HG03064 (cell line): Measurements from ENCODE around the gene CPLANE2.
"Not testable (repeated sequence)": the region's sequence is repeated elsewhere in the genome, so short reads cannot be mapped to it uniquely, and the experiment has no call there.

Source experiments
- ATAC-seq: cut with Tn5 transposase; IDR thresholded peaks from one replicate; pipeline ENCODE4 v1.9.1; 2021; ENCODE audit warnings: low read depth; ENCODE audit not compliant: unreplicated experiment

Gene CPLANE2

DNA sequence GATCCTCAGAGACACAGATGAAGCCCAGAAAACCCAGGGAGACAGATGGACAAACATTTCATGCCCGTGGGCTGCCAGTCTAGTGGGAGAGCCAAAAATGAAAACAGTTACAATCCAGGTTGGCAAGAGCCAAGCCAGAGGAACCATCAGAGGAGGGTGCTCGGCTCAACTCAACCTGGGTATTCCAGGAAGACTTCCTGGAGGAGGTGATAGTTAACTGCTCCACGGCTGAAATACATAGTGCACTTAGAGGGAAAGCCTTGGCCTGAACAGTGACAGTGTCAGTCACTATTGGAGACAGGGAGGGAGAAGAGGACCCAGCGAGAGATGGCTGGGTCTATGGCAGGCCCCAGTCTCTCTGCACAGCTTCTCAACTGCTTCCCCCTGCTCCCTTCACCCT lies 26.4 kb downstream of the CPLANE2 start:
- ATAC-seq = no peak

DNA sequence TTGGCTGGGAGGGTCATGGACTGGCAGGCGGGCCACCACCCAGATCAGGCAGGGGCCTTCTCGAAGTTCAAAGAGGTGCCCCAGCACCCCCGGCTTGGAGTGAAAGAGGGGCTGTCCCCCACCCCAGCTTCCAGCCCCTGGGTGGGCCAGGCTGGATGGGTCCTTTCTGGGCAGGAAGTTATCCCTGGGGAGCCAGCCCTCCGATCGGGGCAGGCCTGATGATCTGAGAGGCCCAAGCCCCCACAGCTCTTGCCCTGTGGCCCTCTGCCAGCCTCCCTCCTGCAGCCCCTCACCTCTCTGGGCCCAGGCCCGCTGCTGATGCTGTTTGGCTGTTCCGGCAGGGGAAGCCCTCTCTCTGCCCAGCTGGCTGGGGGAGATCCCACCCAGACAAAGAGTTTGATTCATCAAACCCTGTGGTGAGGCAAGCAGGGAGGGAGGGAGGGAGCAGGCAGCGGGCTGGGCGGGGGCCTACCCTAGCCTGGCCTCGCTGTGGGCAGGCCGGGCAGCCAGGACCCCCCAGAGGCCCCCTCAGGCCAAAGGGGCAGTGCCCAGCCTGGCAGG lies 27.1 kb downstream of the CPLANE2 start:
- ATAC-seq = no peak

DNA sequence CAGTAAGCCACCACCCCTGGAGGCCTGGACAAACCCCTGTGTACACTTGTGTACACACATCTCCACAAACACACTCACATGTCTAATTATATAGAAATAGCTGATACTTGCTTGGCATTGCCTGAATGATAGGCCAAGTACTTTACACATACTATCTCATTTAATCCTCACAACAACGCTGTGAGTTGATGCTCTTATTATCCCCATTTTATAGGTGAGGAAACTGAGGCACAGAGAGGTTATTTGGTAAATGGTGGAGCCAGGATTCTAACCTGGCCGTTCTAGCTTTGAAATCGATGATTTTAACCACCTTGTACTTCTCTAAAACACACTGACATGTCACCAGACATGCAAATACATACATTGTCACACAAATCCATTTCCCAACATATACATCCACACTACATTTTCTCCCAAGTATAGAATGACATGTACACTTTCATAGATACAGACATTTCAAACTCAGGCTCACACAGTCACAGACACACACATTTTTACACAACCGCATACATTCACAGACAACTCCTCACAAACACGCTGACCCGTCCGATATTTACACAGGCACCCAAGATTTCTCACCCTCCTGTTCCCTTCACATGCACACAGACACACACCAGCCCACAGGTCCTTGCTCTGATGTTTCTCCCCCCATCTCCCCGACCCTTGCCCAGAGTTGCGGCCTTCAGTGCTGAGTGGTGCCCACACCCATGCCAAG lies 27.7 kb downstream of the CPLANE2 start:
- ATAC-seq = no peak

DNA sequence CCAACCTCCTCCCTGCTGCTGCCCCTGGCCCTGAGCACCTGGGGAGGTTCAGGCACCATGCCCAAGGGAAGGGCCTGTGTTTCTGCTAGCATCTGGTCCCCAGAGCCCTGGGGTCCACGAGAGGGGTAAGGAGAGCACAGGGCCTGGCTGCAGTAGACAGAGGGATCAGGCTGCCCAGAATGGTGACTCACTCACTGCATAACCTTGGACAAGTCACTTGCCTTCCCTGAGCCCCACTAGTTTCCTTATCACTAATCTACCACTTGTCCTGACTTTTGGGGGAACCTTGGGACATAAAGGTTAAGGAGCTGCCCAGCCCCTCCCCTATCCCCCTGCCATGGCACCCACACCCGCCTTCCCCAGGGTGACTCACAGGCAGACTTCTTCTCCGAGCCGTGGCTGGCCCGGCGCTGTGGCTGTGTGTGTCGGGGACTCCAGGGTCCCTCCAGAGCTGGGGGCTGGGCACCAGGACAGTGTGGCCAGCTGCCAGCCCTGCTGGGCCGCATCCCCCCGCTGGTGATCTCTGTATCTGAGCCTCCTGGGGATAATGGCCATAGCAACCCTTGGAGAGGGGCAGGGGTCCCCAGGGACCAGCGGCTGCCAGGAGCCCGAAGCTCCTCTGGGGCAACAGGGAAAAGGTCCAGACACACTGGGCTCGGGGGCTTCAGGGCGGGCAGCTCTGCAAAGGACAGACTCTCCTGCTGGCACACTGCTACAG lies 28.6 kb downstream of the CPLANE2 start:
- ATAC-seq = no peak

DNA sequence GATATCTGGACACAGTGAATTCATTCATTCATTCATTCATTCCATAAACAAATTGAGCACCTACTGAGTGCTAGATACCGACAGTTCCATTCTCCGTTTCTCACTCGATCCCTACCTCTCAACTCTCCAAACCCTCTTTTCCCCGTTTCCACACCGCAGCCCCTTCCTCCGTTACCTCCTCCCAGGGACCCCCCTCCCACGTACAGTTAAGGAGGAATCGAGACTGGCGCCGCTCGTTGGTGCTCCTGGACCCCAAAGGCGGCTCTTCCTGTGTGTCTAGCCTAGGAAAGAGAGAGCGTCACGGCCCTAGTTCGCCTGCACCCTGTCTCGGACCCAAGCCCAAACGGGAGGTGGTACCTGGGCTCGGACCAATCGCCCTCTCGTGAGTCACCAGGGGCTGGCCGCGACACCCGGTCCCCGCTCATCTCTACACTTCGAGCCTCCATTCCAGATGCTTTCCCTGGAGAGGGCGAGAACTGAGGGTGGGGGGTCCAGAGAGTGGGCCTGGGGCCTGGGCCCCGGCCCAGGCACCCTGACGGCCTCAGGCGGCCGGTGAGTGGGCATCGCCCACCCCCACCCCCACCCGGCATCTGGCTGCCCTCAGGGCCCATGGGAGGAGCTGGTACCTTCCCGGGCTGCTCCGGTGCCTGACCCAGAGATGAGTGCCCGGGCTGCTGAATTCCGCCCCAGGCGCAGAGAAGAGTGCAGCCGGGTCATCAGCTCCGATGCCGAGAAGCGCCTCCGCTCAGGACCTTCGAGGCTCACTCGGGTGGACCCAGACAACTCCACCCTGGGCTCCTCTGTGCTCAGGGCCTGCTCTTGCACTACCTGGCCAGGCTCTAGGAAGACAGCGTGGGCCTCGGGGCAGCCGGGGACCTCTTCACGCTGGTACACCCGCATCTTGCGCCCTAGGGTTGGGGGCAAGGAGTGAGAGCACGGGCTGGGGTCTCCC lies 29.4 kb downstream of the CPLANE2 start:
- no peak for ATAC-seq

DNA sequence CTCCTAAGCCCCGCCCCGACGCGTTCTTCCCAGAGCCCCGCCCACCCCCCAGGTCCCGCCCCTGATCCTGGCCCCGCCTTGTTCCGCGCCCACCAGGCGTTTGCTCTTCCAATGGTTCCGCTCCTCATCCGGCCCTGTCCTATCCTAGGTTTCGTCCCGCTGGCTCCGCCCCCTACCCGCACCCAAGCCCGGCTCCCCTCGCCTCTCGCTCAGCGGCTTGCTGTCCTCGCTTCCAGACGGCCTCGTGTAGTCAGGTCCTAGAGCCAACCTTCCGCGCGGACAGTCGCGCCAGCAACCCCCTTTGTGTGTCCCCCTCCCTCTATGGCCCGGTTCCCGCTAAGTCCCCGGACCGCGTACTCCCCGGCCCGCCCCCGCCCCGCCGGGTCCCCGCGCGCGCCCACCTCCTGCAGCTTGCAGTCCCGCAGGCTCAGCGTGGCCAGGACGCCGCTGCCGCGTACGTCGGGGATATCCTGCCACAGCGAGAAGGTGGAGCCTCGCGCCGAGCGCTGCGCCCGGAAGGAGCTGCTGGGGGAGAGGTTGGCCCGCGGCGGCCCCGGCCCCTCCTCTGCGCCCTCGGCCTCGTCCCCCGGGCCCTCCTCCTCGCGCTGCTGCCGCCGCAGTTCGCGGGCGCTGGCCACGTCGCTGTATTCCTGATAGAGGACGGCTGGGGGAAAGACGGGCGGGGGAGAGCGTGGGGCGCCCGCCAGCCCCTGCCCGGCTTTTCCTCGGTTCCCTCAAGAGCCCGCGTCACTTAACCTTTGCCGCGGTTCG lies 30.3 kb downstream of the CPLANE2 start:
- peak; percentile 67 for ATAC-seq

DNA sequence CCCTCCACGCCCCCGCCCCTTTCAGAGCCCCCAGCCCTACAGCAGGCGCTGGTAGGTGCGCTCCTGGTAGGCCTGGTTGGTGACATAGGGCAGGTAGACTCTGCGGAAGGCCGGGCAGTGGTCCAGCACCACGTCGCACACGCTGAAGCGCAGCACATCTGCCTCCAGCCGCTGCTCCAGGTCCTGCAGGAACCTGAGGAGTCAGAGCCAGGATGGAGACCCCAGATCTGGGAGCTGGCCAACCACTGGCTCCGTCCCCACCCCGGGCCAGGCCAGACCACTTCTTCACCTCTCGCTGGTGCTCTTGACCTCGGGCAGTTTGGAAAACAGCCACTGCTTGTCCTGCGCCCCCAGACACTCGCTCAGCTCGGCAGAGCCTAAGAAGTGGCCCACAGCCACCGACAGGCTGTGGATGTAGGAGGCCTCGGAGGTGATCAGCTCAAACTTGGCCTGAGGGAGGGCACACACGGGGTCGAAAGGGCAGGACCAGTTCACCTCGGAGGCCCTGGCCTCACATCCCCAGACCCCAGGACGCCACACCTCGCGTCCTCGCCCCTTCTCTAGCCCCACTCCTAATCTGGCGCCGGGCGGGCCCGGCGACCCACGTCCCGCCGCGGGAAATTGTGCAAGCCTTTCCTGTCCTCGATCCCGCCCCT lies 31.0 kb downstream of the CPLANE2 start:
- ATAC-seq = no peak

DNA sequence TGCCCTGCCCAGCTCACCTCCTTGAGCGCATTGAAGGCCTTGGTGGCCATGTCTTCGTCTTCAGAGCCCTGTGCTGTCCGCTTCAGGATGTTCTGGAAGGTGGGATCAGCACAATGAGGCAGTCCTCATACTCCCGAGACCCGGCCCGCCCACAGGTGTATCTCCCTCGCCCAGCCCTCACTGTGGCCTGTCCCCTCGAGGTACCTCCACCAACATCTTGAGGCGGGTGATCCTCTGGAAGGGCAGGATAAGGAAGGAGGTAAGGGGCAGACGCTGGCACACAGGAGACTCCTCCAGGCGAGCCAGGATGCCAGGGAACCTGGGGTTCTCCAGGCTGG lies 31.7 kb downstream of the CPLANE2 start:
- no peak for ATAC-seq

DNA sequence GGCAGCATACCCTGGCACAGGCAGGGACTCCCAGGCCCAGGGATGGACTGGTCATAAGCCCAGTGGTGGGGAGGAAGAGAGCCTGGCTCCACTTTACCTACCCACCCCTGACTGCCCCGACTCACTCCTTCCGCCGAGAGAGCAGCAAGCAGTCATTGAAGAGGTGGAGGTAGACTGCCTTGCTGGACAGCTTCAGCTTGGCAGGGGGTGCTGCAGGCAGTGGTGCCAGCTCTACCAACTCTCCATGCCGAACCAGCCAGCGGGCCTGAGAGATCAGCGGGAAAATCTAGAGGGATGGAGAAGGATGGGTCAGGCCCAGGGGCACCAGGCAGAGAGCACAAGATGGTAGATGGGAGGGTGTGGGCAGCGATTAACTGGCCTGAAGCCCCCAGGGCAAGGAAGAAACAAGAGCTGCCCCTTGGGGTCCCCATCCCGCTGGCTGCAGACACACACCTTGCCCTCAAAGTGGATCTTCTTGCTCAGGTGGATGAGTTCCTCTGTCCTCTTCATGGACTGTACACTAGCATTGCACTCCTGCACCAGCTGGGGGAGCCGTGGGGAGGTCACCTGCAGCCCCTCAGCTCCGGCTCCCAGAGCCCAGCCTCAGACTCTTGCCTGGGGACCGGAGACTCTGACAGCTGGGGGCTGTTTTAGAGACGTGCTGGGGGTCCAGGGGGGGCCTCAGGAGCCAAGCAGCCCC lies 32.2 kb downstream of the CPLANE2 start:
- no peak for ATAC-seq

DNA sequence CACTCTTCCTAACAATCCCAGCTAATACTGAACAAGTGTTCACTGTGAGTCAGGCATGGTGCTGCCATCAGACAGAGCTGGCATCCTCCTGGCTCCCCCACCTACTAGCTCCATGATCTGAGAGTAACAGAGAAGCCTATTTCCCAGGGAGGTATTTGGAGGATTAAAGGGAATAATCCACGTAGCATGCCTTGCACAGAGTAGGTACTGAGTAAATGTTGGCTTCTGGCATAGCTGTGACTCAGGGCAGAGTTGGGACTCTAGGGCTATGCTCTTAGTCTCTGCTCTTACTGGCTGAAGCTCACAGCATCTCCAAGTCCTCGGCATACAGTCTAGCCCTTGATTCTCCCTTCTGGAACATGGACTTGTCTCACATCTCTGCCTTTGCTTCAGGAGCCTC lies 32.8 kb downstream of the CPLANE2 start:
- ATAC-seq = no peak

DNA sequence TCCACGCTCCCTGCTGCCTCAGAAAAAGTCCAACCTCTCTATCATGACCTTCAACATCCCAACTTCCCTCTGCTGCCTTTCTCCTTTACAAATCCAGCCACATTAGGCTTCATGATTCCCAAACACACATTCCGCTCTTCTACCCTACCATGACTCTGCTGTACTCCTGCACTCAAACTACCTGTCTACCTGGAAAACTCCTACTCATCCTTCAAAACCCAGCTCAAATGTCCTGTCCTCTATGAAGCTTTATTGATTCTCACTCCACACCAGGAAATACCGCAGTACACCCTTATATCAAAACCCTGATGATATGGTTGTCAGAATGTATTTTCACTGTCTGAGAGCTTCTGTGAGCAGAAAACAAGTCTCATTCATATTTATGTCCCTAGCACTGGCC lies 33.4 kb downstream of the CPLANE2 start:
- ATAC-seq = no peak

DNA sequence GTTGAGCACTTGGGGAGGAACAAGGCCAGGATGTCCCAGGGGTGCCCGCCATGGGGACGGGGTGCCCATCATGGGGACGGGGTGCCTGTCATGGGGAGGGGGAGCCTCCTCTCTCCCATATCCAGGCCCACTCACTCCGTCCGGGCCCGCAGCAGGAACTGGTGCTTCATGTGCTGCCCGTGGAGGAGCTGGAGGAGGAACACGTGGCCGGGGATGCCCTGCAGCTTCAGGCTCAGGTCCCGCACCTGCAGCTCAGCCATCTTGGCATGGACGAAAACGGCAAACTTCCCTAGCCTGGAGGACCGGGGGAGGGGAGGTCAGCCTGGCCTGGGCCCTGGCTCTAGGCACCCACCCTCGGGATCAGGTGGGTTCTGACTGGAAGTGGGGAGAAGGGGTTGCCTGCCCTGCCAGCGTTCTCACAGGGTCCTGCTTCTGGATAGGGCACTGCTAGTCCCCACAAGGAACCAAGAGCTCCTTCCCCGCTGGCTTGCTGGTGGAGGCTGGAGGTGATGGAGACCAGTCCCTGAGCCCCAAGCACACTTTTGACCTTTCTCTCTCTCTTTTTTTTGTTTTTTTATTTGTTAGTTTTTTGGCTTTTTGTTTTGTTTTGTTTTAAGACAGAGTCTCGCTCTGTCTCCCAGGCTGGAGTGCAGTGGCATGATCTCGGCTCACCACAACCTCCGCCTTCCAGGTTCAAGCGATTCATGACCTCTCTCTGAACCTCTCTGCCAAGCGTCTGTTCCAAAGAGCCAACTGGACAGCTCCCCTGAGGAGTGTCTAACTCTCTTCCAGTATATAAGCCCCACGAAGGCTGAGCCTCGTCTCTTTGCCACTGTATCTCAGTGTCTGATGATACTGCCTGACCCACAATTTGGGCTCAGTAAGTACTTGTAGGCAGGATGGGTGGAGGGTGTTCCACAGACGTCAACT lies 34.4 kb downstream of the CPLANE2 start:
- ATAC-seq = no peak

DNA sequence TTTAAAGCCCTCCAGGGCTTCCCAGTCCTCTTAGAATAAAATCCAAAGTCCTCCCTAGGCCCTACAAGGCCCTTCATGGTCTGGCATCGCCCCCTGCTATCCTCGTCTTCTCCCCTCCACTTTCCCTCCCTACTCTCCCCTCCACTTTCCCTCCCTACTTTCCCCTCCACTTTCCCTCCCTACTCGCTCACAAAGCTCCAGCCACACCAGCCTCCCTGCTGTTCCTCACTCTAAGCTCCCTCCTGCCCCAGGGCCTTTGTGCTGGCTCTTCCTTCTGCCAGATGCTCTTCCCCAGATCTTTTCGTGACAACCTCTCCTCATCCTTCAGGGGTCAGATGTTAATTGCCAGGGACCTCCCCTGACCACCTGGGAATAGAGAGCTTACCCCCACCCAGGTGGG lies 37.3 kb downstream of the CPLANE2 start:
- ATAC-seq = no peak

DNA sequence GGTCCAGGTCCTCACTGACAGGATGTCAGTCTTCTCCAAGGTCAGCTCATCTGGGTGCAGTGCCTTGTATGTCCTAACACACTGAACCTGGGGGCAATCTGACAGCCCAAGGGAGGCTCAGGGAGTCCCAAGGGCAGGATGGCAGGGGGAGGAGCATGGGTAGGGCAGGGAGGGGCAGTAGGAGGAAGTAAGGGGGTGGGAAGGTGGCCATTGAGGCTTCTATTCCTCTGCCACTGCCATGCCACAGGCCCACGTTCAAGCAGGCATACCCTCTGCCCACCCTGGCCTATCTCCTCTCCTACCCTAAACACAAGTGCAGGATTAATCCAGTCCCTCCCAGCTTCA lies 37.9 kb downstream of the CPLANE2 start:
- no peak for ATAC-seq

DNA sequence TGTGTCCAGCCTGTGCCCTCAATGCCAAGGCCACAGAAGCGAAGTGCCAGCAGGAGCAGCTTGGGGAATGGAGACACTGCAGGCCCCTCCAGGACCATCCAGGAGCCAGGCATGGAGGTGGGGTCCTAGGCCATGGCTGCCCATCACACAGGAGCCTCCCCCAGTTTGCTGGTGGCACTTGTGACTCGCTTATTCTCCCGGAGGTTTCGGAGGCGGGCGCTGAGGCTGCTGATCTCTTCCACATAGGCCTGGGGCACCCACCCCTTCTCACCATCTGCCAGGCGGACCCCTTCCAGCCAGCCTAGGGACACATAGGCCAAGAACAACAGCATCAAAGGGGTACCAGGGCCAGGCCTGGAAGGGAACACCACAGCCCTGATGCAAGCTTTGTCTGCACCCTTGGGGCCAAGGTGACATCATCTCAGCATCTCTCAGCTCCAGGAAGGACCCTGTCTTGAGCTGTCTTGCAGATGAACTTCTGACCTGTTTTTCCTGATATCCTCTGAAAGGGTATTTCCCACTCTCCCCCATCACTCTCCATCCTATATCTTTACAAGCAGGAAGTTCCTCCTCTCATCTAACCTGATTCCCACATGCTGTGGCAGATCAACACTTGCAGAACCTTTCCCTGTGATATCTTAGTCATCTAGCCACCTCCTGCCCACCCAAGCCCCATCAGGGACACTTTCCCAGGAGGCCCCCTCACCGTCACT lies 38.4 kb downstream of the CPLANE2 start:
- ATAC-seq = no peak

DNA sequence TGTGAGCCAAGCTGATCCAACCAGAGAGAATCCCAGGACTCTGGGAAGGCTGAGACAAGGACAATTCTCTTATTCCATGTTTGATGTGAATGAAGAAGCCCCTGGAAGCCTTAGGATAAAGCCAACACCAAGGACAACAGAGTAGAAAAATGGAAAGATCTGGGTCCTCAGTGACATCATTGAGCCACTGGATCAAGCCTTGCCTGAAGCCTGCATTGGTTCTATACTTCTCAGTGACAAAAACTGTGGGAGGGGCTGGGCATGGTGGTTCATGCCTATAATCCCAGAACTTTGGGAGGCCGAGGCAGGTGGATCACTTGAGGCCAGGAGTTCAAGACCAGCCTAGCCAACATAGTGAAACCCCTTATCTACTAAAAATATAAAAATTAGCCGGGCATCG lies 40.1 kb downstream of the CPLANE2 start:
- ATAC-seq = no peak

DNA sequence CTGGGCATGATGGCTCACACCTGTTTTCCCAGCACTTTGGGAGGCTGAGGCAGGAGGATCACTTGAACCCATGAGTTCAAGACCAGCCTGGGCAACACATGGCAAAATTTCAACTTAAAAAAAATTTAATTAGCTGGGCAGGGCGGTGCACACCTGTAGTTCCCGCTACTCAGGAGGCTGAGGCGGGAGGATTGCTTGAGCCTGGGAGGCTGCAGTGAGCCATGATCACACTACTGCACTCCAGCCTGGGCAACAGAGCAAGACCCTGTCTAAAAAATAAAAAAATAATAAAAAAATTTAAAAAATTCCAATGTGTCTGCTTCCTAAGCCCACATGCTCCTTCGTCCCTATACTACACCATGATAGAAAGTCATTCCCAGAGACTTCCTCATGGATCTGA lies 40.8 kb downstream of the CPLANE2 start:
- not testable (repeated sequence) for ATAC-seq

DNA sequence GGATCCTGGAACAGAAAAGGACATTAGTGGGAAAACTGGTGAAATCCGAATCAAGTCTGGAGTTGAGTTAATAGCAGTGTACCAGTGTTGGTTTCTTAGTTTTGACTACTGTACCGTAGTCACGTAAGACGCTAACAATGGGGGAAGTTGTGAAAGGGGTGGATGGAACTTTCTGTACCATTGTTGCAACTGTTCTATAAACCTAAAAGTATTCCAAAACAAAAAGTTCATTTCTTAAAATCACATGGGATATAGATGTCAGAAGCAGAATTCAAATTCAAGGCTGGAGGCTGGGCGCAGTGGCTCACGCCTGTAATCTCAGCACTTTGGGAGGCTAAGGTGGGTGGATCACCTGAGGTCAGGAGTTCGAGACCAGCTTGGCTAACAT lies 41.5 kb downstream of the CPLANE2 start:
- ATAC-seq = no peak
